GM20000 (cell line): ENCODE data around the gene CSRP3.

ENCODE experiments used
- DNase-seq: peaks from one replicate; pipeline ENCODE4 v3.0.0; 2012; ENCODE audit warnings: low spot score
- TF ChIP-seq, protein P1 (sequence below): IDR thresholded peaks from 2 replicates; pipeline ENCODE4 v1.5.1; 2012; ENCODE audit warnings: mild to moderate bottlenecking, control low read depth; ENCODE audit errors: extremely low read depth, missing control alignments

The CSRP3 gene

GRCh38 chr11:19243143-19243542 lies 41.4 kb upstream of the CSRP3 start:
- TF ChIP-seq, protein P1, sequence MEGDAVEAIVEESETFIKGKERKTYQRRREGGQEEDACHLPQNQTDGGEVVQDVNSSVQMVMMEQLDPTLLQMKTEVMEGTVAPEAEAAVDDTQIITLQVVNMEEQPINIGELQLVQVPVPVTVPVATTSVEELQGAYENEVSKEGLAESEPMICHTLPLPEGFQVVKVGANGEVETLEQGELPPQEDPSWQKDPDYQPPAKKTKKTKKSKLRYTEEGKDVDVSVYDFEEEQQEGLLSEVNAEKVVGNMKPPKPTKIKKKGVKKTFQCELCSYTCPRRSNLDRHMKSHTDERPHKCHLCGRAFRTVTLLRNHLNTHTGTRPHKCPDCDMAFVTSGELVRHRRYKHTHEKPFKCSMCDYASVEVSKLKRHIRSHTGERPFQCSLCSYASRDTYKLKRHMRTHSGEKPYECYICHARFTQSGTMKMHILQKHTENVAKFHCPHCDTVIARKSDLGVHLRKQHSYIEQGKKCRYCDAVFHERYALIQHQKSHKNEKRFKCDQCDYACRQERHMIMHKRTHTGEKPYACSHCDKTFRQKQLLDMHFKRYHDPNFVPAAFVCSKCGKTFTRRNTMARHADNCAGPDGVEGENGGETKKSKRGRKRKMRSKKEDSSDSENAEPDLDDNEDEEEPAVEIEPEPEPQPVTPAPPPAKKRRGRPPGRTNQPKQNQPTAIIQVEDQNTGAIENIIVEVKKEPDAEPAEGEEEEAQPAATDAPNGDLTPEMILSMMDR: no peak
- DNase-seq: no peak

DNA sequence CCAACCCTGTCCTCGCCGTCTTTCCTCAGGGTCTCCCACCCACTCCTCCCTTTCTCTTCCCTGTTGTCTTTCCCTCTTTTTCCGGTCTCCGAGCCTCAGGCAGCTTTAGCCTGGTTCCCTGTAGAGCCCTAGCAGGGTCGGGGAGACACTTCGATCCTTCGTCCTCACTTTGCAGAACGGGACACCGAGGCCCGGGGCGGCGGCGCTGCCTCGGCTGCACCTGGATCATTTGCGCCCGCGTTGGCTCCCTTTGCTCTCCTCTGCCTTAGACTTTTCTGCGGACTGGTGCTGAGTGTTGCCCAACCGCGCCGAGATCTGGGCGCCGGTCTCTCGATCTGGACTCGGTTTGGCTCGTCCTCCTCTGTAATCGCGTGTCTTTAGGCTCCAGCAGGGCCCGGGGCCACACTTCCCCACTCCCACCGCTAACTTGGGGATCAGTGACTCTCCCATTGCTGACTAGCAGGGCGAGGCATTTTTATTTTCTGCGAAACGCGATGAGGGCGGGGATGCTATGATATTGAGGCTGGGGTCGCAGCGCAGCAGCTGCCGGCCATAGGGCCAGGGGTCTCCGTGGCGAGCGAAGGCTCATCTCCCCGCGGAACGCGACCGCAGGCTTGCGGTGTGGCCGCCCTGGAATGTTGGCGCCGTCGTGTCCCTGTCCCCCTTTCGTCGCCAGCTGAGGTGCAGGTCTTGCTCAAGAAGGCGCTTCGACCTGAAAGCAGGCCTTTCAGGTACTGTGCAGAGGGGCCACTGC lies 40.6 kb upstream of the CSRP3 start:
- TF ChIP-seq, protein P1: no peak
- DNase-seq: peak; percentile 34

- DNase-seq: peak; percentile 85
- TF ChIP-seq, protein P1: no peak
These were observed 39.7 kb upstream of the CSRP3 start for GRCh38 chr11:19241260-19242178.

GRCh38 chr11:19240420-19241259 lies 38.9 kb upstream of the CSRP3 start, which contains the start of gene E2F8:
Gene E2F8 (minus strand): TSS chr11:19240945. CDS start chr11:19240121, 824 bp downstream.
- peak; percentile 99 for DNase-seq
- TF ChIP-seq, protein P1: no peak

DNA sequence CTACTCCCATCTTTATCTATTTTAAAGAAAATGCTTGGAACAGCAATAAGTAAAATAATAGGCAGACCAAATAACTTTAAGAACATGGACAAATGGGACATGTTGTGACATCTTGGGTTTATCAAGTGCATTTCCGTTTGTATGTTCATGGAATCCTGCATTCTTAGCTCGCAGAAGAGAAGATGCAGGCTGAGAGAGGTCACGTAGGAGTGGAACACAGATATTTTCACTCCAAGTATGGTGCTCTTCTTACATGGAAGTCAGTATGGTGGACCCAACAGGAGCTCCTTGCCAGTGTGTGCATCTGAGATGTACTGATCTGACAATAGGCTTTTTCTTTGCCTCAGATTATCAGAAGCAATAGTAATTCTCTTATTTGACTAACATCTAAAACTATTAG lies 37.3 kb upstream of the CSRP3 start:
- TF ChIP-seq, protein P1: no peak
- DNase-seq: no peak

GRCh38 chr11:19237813-19238212 lies 36.0 kb upstream of the CSRP3 start:
- DNase-seq: no peak
- TF ChIP-seq, protein P1: no peak
